Central memory CD4-positive, alpha-beta T cell (primary cell): ENCODE measurements around the gene RASA3.

Experiments used
- DNase-seq: peaks from one replicate; pipeline ENCODE4 v3.0.0; 2022

The RASA3 gene

DNA sequence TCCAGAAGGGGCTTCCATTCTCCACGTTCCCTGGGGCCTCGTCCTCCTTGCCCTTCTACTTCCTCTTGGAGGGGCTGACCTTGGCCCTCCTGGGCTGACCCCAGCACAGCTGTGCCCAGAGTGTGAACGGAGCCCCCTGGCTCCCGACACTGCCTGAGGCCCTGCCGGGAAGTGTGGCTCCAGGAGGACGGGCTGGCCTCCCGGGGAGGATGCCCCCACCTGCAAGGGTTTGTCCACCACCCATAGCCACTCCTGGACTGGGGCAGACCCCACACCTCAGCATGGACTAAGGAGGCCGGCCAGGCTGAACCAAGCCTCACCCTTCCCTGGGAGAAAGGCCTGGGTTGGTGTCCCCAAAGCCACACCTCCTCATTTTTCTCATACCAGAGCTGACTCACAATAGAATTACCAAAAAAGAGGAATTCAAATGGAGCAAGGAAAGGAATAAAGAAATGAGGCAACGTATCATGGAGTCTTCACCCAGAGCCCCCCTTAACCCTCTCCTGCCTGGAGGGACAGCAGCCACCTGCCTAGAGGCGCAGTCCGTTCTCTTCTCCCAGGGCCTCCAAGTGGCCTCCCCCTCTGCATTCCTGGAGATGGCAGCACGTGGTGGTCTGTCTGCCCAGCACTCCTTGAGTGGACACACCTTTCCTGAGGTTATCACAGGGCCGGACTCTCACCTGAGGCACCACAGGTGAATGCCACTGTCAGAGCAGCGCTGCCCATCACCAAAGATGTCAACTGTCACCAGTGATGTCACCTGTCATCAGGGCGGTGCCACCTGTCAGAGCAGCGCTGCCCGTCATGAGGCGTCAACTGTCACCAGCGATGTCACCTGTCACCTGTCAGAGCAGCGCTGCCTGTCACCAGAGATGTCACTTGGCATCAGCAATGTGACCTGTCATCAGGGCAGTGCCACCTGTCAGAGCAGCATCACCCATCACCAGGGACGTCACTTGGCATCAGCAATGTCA is 155.4 kb downstream of the RASA3 start:
- DNase-seq: no peak

DNA sequence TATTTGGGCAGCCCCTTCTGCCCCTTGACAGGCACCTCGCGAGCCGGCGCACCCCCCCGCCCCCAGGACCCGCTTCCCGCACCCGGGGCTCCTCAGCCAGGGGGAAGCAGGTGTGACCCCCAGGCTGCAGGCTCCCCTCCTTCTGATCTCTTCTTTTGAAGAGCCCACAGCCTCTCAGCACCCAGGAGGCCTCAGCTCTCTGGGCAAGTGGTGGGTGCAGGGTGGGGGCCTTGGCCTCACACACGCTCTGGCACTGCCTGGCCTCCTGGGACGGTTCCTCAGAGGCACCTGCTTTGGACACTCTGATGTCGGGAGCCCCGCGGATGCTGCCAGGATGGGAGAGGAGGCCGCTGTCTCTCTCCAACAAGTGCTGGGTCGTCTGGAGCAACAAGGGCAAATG is 157.0 kb downstream of the RASA3 start:
- no peak for DNase-seq

DNA sequence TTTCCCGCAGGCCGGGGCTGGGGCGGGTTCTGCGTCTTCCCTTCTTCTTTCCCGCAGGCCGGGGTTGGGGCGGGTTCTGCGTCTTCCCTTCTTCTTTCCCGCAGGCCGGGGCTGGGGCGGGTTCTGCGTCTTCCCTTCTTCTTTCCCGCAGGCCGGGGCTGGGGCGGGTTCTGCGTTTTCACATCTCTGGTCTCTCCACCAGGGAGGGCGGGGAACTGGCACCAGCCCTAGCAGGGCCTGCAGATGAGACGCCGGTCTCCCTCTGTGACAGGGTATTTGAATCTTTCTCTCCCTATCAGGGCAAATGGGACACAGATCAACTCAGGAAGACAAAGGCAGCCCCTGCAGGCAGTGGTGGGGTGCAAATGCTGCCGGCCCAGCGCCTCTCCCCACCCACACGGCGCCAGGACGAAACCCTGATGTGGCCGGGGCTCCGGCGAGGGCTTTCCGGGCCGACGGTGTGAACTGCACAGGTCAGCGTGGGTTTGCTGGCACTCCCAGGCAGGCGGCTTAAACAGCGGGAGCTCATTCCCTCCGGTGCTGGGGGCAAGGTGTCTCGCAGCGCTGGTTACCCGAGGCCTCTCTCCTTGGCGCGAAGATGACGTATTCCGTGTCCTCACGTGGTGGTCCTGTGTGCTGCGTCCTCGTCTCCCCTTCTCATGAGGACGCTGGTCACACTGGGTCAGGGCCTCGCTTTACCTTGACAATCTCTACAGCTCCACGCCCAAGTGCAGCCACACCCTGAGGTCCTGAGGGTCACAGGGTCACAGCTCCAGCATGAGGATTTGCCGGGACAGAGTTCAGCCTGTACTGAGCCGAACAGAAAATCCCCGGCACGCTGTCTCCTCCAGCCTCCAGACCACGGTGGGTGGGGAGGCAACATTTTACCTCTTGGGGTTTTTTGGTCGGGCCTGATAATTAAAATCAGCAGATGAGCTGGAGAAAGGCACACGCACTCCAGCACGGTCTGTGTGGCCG is 157.8 kb downstream of the RASA3 start:
- no peak for DNase-seq

DNA sequence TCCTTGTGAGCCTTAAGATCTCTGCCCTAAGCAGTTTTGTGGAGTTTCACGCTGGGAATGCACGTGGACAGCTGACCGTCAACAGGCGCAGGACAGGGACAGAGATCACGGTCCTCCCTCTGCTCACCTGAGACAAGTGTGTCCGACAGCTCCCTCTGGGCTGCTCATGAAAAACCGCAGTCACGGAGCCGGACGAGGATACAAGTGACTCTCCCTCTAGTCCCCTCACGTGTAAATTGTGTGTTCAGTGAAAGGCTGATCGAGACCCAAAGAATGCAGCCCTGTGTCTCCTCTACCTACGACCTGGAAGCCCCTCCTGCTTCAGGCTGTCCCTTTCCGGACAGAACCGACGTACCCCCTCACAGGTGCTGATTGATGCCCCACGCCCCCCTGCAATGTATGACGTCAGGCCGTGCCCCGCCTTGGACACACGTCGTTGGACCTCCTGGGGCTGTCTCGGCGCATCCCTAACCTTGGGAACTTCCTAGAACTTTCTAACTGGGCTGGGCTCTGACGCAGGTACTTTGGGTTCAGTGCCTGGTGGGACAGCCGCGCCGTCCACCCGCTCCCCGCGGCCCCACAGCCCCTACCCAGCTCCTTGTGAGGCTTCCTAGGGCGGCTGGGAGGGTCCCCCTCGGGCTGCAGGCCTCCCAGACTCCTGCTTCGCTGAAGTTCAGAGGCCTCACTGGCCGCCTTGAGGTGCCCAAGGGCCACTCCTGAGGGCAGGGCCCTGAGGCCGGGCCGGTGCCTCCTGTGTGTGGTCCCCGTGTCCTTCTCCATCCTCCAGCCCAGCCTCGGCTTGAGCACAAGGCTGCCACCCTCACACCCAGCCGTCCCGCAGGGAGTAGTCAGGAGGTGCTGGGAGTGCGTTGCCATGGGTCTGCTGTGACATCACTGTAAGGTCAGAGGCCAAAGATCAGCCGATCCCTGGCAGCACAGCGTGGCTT is 158.9 kb downstream of the RASA3 start, which contains the start of gene C13orf46:
Gene C13orf46 (minus strand): TSS at position 859 of the 947 bp plus-strand sequence. CDS start 79 bp downstream, at position 780.
- no peak for DNase-seq

DNA sequence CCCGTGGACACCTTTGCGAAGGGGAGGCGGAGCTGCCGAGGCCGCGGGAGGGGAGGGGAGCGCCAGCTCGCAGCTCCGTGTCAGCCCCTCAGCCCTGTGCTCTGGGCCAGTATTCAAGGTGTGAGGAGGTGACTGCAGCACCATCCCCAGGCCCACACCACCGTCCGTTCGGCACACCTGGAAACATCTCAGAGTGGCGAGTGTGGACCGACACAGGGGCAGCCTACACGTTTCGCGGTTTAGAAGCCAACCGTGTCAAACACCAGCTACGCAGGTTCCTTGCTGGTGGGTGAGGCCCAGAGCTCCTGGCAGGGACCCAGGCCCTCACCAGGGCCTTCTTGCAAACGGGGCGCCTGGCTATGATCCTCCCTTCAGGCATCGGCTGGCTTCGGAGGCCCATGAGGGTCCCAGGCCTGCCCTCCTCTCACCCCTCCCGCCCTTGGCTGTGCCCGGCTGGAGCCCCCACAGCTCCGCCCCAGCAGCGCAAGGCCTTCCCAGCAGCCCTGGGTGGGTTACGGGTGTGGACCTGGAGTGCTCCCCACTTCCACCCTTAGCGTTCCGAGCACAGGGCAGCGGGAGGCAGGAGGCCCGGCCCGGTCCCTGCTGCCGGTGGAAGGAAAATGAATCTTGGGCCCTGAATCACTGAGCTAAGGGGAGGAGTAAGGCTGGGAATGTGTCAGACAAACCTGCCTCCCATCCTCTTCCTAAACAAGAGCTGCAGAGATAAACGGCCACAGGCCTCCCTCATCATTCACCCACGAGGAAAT is 159.8 kb downstream of the RASA3 start:
- DNase-seq: no peak

DNA sequence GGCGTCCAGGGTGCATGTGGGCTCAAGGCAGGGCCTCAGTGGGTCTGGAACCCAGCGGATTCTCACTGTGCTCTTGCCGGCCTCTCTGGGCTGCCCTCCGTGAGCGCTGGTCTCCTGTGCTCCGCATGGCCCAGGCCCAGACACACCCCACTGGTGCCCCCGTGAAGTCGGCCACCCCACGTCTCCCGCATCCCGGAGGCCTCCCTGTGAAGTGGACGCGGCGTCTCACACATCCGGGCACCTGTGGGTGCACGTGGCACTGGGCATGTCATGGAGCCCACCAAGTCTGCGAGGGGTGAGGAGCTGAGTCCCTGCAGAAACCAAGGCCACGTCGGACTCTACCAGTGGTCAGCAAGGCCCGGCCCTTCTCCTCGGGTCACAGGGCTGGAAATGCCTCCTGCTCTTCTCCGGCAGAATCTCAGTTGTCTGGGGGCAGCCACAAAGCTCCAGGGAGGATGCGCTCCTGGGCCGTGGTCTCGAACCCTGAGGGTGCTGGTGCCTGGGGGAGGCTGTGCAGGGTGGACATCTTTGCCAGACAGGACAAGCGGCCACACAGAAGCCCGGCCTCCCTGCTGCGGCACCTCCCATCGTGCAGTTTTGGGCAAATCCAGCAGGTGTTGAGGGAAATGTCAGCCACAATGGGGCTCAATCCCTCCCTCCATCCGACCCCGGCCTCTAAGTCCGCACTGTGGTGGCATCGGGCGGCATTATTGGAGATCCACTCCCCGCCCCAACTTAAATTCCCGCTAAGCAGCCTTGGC is 160.8 kb downstream of the RASA3 start:
- DNase-seq: no peak

DNA sequence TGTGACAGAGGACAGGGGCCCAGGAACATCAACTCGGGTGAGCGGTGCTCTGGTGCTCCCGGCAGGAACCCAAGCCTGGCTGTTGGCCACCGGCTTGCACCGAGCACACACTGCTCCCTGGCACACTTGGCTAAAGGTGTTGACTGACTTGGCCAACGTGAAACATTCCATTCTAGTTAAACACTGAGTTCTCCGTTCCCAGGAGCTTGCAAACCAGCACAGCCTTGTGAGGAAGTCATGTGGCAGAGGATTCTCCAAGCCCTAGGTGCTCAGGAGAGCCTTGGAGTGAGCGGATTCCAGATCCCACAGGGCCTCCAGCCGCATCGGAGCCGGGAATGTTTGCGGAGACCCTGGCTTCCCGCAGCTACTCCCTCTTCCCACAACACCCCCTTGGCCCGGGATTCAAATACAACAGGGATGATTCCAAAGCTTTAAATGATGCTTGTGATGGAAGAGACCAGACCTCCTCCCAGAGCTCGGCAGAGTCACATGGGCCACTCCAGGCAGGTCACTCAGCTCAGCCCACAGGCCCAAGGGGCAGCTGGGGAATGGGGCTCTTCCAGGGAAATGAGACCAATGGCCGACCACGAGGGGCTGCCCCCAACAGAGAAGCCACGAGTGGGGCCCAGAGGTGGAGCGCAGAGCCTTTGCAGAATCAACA is 161.5 kb downstream of the RASA3 start:
- no peak for DNase-seq

DNA sequence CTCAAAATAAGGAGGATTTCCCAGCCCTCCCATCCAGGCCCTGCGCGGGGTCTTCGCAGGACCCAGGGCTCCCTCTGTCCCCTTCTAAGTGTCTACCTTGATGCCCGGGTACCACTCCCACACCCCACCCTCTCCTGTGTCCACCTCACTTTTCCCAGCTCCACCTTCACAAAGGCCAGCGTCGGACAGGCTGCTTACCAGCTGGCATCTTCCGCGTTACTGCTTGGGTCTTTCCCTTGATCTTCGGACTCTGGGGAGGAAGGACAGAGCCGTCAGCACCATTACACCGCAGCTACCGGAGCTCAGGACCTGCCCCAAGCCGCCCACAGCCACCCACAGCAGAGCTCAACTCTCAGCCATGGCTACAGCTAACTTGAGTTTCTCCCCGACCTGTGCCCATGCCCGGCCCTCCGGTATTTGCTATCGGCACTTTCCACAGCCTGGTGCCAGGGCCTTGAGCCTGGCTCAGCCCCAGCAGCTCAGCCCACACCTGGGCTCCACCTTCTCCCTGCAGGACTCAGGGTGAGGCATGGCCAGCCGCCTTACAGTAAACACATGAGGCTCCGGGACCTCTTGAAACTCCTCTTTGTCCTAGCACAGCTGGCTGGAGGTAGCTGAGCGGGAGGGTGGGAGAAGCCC is 162.3 kb downstream of the RASA3 start:
- DNase-seq: no peak

DNA sequence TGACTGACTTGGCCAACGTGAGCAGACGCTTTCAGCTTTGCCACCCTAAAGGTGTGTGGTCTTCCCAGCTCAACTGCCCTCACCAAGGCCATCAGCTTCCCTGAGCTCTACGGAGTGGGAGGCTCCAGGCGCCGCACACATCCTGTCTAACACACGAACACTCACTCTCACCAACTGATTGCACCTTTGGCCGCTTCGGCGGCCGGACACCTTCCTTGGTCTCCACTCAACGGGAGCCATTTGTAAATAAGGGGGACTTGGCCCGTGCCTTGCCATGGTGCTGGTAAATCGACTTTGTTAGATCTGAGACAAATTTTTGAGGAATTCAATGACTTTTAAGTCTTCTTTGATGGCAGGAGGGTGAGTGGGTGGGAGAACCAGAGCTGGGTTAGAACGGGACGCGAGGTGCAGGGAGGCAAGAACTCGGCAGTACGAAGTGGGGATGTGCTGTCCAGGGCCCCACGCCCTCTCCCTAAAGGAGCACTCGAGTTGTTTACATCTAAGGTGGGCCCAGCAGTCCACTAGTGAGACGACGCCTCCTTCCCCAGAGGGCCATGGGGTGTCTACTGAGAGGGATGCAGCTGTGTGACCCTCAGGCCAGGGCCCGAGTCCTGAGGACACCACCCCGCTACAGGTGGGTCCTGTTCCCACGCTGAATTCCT is 163.0 kb downstream of the RASA3 start:
- DNase-seq: no peak

DNA sequence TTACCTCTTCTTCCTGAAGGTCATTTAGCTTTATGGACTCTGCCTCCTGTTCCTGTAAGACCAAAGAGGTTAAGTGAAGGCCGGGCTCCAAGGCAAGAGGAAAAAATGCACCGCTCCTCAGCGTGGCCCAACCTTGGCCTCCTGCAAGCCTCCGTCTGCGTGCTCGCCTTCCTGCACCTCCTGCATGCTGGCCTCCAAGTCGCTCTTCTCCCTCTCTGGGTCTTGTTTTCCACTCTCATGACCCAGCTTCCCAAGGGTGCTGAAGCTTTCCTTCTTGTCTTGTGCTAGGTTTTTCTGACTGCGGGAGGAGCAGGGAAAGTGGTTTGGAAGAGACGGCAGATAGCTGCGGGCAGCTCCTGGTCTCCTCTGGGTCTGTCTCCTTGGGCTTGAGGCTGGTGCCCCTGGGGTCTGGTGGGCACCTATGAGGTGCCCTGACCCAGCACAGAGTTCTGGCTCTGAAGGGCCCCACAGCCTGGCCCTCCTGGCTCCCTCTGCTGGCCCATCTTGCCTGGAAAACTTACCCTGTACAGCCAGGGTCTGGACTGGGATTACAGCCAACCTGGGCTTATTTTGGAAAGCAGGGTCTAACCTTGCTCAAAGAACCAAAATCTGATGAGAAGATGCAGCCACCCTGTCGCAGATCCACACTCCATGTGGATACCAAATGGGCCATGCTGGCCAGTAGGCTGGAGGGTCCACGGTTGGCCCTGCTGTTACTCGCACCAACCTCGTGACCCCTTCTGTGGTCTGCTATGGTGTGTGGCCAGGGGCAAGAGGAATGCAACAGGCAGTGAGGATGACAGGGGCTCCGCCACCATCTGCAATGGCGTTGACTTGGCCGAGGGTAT is 163.7 kb downstream of the RASA3 start:
- no peak for DNase-seq

DNA sequence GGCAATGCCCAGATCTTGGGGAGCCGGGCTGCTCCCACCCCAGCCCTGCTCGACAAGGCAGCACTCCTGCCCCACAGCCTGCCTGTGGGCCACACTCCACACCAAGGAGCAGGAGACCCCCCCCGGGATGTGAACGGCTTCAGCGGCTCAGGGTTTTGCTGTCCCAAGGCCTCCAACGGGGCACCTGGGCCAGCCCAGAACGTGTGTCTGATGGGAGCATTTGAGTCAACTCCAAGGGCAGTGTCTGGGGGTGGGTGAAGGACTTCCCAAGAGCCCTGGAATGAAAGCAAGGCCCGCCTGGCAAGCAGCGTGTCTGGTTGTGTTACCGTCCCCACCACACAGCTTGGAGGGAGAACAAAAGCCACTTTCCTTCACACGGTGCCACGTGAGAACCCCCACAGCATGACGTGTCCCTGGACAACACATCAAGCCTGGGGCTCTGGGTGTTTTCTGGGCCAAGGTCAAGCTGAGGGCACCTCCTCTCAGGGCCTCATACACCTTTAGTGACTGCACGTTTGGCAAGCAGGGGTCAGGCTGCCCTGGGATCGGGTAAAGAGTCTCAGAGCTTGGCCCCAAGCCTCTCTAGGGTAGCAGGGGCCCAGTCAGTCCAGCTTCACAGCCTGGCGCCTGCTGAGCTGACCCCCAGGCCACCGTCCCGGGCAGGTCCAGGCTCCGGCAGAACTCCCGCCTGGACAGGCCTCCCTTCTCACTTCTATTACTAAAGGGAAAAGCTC is 164.5 kb downstream of the RASA3 start:
- no peak for DNase-seq

DNA sequence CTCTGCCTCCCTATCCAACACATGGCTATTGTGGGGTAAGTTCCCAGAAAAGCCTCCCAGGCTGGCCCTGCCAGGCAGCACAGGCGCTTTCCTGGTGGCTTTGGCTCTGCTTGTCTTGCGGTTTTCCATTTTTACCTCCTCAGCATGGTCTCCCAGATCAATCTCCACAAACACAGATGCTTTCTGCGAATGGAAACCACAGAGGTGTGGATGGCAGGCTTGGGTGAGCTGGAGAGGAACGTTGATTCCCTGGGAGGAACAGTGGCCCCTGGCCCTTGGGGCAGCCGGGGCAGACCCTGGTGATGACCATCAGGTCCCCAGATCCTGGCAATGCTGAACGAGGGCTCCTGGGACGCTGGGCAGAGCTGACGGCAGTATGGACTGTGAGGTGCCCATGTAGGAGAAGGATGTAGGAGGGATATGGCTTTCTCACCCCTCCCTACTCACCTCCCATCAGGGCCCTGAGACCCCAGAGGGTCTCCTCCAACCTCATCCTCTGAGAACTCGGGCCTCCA is 165.2 kb downstream of the RASA3 start:
- DNase-seq: no peak

DNA sequence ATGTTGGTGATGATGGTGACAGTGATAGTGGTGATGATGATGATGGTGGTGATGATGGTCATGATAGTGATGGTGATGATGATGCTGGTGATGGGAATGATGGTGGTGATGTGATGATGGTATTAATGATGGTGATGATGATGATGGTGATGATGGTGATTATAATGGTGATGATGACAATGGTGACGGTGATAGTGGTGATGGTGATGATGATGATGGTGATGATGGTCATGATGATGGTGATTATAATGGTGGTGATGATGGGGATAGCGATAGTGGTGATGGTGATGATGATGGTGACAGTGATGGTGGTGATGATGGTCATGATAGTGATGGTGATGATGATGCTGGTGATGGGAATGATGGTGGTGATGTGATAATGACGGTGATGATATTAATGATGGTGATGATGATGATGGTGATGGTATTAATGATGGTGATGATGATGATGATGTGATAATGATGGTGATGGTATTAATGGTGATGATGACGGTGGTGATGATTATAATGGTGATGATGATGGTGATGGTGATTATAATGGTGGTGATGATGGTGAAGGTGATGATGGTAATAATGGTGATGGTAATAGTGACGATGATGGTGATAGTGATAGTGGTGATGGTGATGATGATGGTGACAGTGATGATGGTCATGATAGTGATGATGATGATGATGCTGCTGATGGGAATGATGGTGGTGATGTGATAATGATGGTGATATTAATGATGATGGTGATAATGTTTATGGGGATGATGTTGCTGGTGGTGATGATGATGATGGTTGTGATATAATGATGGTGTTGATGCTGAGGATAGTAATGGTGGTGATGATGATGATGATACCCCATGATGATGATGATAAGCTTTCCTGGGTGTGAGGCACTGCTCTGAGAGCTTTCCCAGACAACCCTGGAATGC is 166.2 kb downstream of the RASA3 start:
- no peak for DNase-seq

DNA sequence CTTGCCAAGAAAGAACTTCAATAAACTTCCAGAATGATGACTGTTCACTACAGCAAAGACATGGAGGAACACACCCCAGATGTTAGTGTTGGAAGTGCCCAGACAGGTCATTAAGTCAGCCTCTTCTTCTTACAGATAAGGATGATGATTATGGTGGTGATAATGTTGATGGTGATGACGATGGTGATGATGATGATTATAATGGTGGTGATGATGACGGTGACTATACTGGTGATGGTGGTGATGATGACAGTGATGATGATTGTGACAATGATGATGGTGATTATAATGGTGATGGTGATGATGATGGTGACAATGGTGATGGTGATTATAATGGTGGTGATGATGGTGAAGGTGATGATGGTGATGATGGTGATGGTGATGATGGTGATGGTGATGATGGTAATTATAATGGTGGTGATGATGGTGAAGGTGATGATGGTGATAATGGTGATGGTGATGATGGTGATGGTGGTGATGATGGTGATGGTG is 167.0 kb downstream of the RASA3 start:
- DNase-seq: no peak

DNA sequence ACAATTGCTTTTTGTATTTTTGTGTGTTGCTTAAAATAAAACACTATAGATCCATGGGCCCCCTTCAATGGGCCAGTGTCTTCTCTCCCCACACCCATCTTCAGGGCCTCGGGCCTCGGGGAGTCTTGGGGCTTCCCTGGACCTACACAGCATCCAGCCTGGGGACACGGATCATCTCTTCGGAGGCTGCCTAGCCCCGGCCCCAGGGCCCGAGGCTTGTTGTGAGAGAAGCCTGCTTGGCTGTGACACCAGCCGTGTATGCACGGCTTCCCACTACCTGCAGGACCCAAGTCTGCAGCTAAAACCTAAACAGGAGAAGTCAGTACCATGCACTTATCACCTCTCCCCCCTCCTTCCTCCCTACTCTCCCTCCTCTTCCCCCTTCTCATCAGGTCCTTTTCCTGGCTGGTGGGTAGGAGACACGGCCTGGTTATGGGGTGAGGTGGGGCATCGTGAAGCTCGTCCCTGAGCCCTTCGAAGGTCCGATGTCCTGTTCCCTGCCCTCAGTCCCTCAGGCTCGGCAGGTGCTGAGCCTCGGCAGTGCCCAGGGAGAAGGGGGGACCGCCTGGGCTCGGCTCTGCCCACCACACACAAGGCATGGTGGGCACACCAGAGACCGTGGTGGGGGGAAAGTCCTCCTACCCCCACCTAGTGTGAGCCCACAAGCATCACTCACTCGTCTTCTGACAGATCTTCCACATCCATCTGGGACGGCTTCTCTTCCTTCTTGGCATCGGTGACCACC is 168.0 kb downstream of the RASA3 start:
- DNase-seq: no peak
